ENCODE measurements around the gene MED12L. TPM values are rescaled to one million over a fixed set of nuclear protein-coding genes. Genes with fewer than 3 reads are reported as not detected.

Gene MED12L
- total RNA-seq, 1 experiment from 2014 or later: 6.4 TPM

DNA sequence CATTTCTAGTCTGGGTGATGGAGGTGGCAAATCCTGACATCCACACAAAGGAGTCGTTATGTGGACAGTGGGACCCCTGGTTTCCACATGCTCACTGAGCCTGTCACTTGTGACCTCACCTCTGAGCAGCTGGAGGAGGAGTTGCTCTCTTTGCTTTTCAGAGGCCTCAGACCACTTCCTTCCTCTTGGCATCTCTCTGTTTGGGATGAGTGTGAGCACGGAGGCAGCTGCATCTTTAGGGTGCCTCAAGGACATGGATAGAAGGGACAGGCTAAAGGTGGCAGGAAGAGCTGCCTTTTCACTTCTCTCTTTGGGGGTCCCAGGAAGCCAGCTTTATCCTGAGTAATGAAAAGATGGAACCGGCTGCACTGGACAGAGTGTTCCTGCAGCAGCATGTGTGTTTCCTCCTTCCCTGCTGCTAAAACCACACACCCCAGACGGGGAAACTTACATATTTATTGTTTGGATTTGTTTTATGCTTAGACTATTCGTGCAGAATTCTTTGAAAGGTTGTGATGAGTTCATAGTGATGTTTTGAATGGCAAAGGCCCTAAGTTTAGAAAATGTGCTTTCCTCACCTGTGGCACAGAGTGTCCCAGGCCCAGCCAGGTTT lies 85.8 kb downstream of the MED12L start:
- ChIA-PET RAD21 (ENCODE audit: low non-redundant PET in 1 of 2, low total read pairs in 2 of 2, uncharacterized antibody in 2 of 2, unreplicated experiment in 2 of 2) (no interaction called here), CTCF (no interaction called here), POLR2A (no interaction called here)
- no peak overlapping the region for H3K4me2 ChIP-seq (ENCODE audit: low read length)
- DNase-seq (ENCODE audit: low read depth, low spot score) (no peak), ATAC-seq (no peak)
- intact Hi-C loops (cut with micrococcal nuclease): no loop called here
- no peaks in the 10 kb centered on the region for H3K9me3 ChIP-seq (ENCODE audit: control insufficient read depth in 1 of 2, insufficient read depth in 1 of 2, low read depth in 1 of 2, low read length in 2 of 2)
- TF ChIP-seq EZH2phosphoT487 (IDR thresholded peaks at IDR 0.05; ENCODE audit: borderline replicate concordance): no peak
- no peak for TF ChIP-seq ZNF274 (IDR thresholded peaks at IDR 0.05; ENCODE audit: low read depth, low read length)
- TF ChIP-seq, protein P1, sequence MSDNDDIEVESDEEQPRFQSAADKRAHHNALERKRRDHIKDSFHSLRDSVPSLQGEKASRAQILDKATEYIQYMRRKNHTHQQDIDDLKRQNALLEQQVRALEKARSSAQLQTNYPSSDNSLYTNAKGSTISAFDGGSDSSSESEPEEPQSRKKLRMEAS (IDR thresholded peaks at IDR 0.05): no peak
- TF ChIP-seq, protein P2, sequence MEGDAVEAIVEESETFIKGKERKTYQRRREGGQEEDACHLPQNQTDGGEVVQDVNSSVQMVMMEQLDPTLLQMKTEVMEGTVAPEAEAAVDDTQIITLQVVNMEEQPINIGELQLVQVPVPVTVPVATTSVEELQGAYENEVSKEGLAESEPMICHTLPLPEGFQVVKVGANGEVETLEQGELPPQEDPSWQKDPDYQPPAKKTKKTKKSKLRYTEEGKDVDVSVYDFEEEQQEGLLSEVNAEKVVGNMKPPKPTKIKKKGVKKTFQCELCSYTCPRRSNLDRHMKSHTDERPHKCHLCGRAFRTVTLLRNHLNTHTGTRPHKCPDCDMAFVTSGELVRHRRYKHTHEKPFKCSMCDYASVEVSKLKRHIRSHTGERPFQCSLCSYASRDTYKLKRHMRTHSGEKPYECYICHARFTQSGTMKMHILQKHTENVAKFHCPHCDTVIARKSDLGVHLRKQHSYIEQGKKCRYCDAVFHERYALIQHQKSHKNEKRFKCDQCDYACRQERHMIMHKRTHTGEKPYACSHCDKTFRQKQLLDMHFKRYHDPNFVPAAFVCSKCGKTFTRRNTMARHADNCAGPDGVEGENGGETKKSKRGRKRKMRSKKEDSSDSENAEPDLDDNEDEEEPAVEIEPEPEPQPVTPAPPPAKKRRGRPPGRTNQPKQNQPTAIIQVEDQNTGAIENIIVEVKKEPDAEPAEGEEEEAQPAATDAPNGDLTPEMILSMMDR (IDR thresholded peaks at IDR 0.05 in 2 of 3, conservative IDR thresholded peaks at IDR 0.05 in 1 of 3; ENCODE audit: borderline replicate concordance in 1 of 3, insufficient read depth in 1 of 3, low read depth in 2 of 3, low read length in 2 of 3): no peak
- no peak for TF ChIP-seq CBX3 (IDR thresholded peaks at IDR 0.05; ENCODE audit: low read depth)
- H3K79me2 ChIP-seq (ENCODE audit: insufficient read depth, low read length): no peaks in the 10 kb centered on the region
- no peaks in the 10 kb centered on the region for H3K4me1 ChIP-seq (ENCODE audit: control insufficient read depth in 1 of 2, insufficient read depth in 2 of 2, low read length in 2 of 2)
- no peak overlapping the region for H2AFZ ChIP-seq (ENCODE audit: low read depth, low read length, poor library complexity, severe bottlenecking)
- H3K4me3 ChIP-seq (replicated peaks in 1 of 2; ENCODE audit: low read depth in 1 of 2, low read length in 2 of 2): no peak overlapping the region
- H3K9ac ChIP-seq (ENCODE audit: low read length): no peak overlapping the region
- H3K36me3 ChIP-seq (ENCODE audit: control insufficient read depth in 1 of 2, insufficient read depth in 2 of 2, low read length in 2 of 2): no peaks in the 10 kb centered on the region
- BruUV-seq (replicated peaks): no TSS peak
- H4K20me1 ChIP-seq (ENCODE audit: insufficient read depth): no peaks in the 10 kb centered on the region
- H3K27ac ChIP-seq (ENCODE audit: low read depth, low read length): no peak overlapping the region
- no peaks in the 10 kb centered on the region for H3K9me2 ChIP-seq (ENCODE audit: insufficient read depth)
- no peaks in the 10 kb centered on the region for H3K27me3 ChIP-seq (ENCODE audit: insufficient read depth, low read length)

DNA sequence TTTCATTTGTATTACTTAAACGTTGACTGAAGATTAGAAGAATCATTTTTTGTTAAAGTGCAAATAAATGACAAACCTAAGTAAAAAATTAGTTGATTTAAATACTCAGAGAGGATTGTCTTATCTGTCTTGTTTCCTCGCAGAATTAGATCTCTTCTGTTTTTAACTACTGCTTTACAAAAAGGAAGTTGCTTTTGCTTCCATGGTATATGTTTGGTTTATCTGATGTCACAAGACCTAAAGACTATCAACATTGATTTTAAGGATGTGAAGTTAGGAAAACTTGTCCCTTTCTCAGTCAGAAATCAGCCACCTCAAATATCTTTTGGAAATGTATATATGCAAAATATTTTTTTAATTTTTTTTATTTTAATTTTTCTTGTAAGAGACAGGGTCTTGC lies 88.9 kb downstream of the MED12L start:
- ChIA-PET POLR2A (no interaction called here), CTCF (no interaction called here), RAD21 (ENCODE audit: low non-redundant PET in 1 of 2, low total read pairs in 2 of 2, uncharacterized antibody in 2 of 2, unreplicated experiment in 2 of 2) (no interaction called here)
- BruUV-seq (replicated peaks): no TSS peak
- Histone ChIP-seq H2AFZ (ENCODE audit: low read depth, low read length, poor library complexity, severe bottlenecking) (no peak overlapping the region), H3K9ac (ENCODE audit: low read length) (no peak overlapping the region), H4K20me1 (ENCODE audit: insufficient read depth) (no peaks in the 10 kb centered on the region), H3K36me3 (ENCODE audit: control insufficient read depth in 1 of 2, insufficient read depth in 2 of 2, low read length in 2 of 2) (no peaks in the 10 kb centered on the region), H3K4me2 (ENCODE audit: low read length) (no peak overlapping the region), H3K79me2 (ENCODE audit: insufficient read depth, low read length) (no peaks in the 10 kb centered on the region), H3K4me1 (ENCODE audit: control insufficient read depth in 1 of 2, insufficient read depth in 2 of 2, low read length in 2 of 2) (peaks cover 0 to 6% of the 10 kb centered on the region in 2 experiments; a peak in 1 of 4 replicates), H3K27me3 (ENCODE audit: insufficient read depth, low read length) (no peaks in the 10 kb centered on the region), H3K4me3 (replicated peaks in 1 of 2; ENCODE audit: low read depth in 1 of 2, low read length in 2 of 2) (no peak overlapping the region), H3K9me2 (ENCODE audit: insufficient read depth) (no peaks in the 10 kb centered on the region), H3K27ac (ENCODE audit: low read depth, low read length) (no peak overlapping the region), H3K9me3 (ENCODE audit: control insufficient read depth in 1 of 2, insufficient read depth in 1 of 2, low read depth in 1 of 2, low read length in 2 of 2) (no peaks in the 10 kb centered on the region)
- no peak for ATAC-seq
- TF ChIP-seq JUND (IDR thresholded peaks at IDR 0.05) (no peak), SP1 (IDR thresholded peaks at IDR 0.05; ENCODE audit: low read depth) (no peak), YY1 (IDR thresholded peaks at IDR 0.05; ENCODE audit: extremely low read depth, insufficient replicate concordance, low read depth, low read length) (no peak), POLR2A (IDR thresholded peaks at IDR 0.05; ENCODE audit: borderline replicate concordance, extremely low read depth, insufficient read depth, insufficient read length) (no peak)
- TF ChIP-seq, protein P3, sequence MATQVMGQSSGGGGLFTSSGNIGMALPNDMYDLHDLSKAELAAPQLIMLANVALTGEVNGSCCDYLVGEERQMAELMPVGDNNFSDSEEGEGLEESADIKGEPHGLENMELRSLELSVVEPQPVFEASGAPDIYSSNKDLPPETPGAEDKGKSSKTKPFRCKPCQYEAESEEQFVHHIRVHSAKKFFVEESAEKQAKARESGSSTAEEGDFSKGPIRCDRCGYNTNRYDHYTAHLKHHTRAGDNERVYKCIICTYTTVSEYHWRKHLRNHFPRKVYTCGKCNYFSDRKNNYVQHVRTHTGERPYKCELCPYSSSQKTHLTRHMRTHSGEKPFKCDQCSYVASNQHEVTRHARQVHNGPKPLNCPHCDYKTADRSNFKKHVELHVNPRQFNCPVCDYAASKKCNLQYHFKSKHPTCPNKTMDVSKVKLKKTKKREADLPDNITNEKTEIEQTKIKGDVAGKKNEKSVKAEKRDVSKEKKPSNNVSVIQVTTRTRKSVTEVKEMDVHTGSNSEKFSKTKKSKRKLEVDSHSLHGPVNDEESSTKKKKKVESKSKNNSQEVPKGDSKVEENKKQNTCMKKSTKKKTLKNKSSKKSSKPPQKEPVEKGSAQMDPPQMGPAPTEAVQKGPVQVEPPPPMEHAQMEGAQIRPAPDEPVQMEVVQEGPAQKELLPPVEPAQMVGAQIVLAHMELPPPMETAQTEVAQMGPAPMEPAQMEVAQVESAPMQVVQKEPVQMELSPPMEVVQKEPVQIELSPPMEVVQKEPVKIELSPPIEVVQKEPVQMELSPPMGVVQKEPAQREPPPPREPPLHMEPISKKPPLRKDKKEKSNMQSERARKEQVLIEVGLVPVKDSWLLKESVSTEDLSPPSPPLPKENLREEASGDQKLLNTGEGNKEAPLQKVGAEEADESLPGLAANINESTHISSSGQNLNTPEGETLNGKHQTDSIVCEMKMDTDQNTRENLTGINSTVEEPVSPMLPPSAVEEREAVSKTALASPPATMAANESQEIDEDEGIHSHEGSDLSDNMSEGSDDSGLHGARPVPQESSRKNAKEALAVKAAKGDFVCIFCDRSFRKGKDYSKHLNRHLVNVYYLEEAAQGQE (IDR thresholded peaks at IDR 0.05; ENCODE audit: low read depth): no peak
- intact Hi-C loops (cut with micrococcal nuclease): no loop called here
- no peak for DNase-seq (ENCODE audit: low read depth, low spot score)
